Neuronal stem cell (in vitro differentiated cells): ENCODE results near the gene FLT1.

Experiments
- DNase-seq: peaks from one replicate; pipeline ENCODE4 v3.0.0-alpha.2; 2013; ENCODE audit warnings: low spot score
- H2AFZ ChIP-seq: one replicate; pipeline ENCODE4 v1.6.1; 2013; ENCODE audit warnings: mild to moderate bottlenecking, low read length, inconsistent platforms
- H2AK5ac ChIP-seq: 2 replicates; pipeline ENCODE4 v1.6.1; 2013; ENCODE audit warnings: low read depth, mild to moderate bottlenecking, inconsistent platforms, low read length, moderate library complexity, mixed read lengths
- H2BK120ac ChIP-seq: 2 replicates; pipeline ENCODE4 v1.6.1; 2013; ENCODE audit warnings: low read depth, mild to moderate bottlenecking, inconsistent platforms, low read length, moderate library complexity, mixed read lengths
- H2BK12ac ChIP-seq: one replicate; pipeline ENCODE4 v1.6.1; 2013; ENCODE audit warnings: low read length, inconsistent platforms
- H2BK15ac ChIP-seq: 2 replicates; pipeline ENCODE4 v1.6.1; 2013; ENCODE audit warnings: mild to moderate bottlenecking, low read length, inconsistent platforms, mixed read lengths
- H2BK5ac ChIP-seq: one replicate; pipeline ENCODE4 v1.6.1; 2013; ENCODE audit warnings: inconsistent platforms, mild to moderate bottlenecking, low read length, moderate library complexity
- H3K14ac ChIP-seq: one replicate; pipeline ENCODE4 v1.6.1; 2013; ENCODE audit warnings: low read length, inconsistent platforms
- H3K18ac ChIP-seq: 2 replicates; pipeline ENCODE4 v1.6.1; 2013; ENCODE audit warnings: low read length, inconsistent platforms
- H3K23ac ChIP-seq: 2 replicates; pipeline ENCODE4 v1.6.1; 2013; ENCODE audit warnings: low read depth, mild to moderate bottlenecking, mixed read lengths, low read length, inconsistent platforms; ENCODE audit not compliant: poor library complexity
- H3K27ac ChIP-seq: replicated peaks from 3 replicates; pipeline ENCODE4 v1.5.1; 2013; ENCODE audit warnings: low read length, inconsistent platforms
- H3K27me3 ChIP-seq, 3 experiments: 2 replicates each; pipeline ENCODE4 v1.6.1; 2013; ENCODE audit warnings: low read length in 3 of 3, mild to moderate bottlenecking in 2 of 3, inconsistent platforms in 1 of 3, low read depth in 1 of 3, mixed read lengths in 1 of 3, moderate library complexity in 1 of 3; ENCODE audit not compliant: control insufficient read depth in 3 of 3, insufficient read depth in 3 of 3
- H3K36me3 ChIP-seq, 2 donors: replicated peaks in 1 of 2; 2 replicates each; pipeline ENCODE4 v1.6.1; 2013; ENCODE audit warnings: low read length in 2 of 2; ENCODE audit not compliant: control insufficient read depth in 2 of 2, insufficient read depth in 2 of 2
- H3K4ac ChIP-seq: 2 replicates; pipeline ENCODE4 v1.6.1; 2013; ENCODE audit warnings: inconsistent platforms, mild to moderate bottlenecking, low read length, moderate library complexity
- H3K4me1 ChIP-seq, 2 donors: 1 replicate in 1 of 2; 2 replicates in 1 of 2; pipeline ENCODE4 v1.6.1; 2013; ENCODE audit warnings: low read length in 2 of 2, low read depth in 1 of 2; ENCODE audit not compliant: control insufficient read depth in 2 of 2, insufficient read depth in 1 of 2
- H3K4me2 ChIP-seq: one replicate; pipeline ENCODE4 v1.6.1; 2013; ENCODE audit warnings: mild to moderate bottlenecking, low read length, inconsistent platforms; ENCODE audit not compliant: insufficient read depth, poor library complexity, severe bottlenecking
- H3K4me3 ChIP-seq, 2 donors: 2 replicates each; pipeline ENCODE4 v1.5.1; 2013; ENCODE audit warnings: low read length in 2 of 2, mild to moderate bottlenecking in 2 of 2, inconsistent platforms in 1 of 2, moderate library complexity in 1 of 2
- H3K79me1 ChIP-seq: one replicate; pipeline ENCODE4 v1.6.1; 2013; ENCODE audit warnings: low read depth, mild to moderate bottlenecking, inconsistent platforms, low read length, moderate library complexity
- H3K9ac ChIP-seq: one replicate; pipeline ENCODE4 v1.6.1; 2013; ENCODE audit warnings: mild to moderate bottlenecking, low read depth, low read length, inconsistent platforms; ENCODE audit not compliant: poor library complexity
- H3K9me3 ChIP-seq, 2 donors: replicated peaks in 1 of 2; 2 replicates each; pipeline versions ENCODE3 to v1.6.1; 2013; ENCODE audit warnings: low read length in 2 of 2, mild to moderate bottlenecking in 2 of 2, inconsistent platforms in 1 of 2, low read depth in 1 of 2, mixed read lengths in 1 of 2, moderate library complexity in 1 of 2; ENCODE audit not compliant: control insufficient read depth in 2 of 2, insufficient read depth in 1 of 2
- H4K8ac ChIP-seq: one replicate; pipeline ENCODE4 v1.6.1; 2013; ENCODE audit warnings: low read depth, mild to moderate bottlenecking, inconsistent platforms, low read length, moderate library complexity
- H4K91ac ChIP-seq: one replicate; pipeline ENCODE4 v1.6.1; 2013; ENCODE audit warnings: low read length, low read depth, mild to moderate bottlenecking, inconsistent platforms; ENCODE audit not compliant: poor library complexity
- WGBS, 2 donors: extraction: QIAGEN DNeasy Blood & Tissue Kit; methylation state at CpG; one replicate each; pipeline ENCODE4 v1.1.7; 2013; ENCODE audit warnings: missing lambda C conversion rate in 2 of 2, mixed read lengths in 1 of 2; ENCODE audit not compliant: insufficient read length in 2 of 2, insufficient replicate concordance in 1 of 2; ENCODE audit errors: extremely low coverage in 2 of 2; 5-methylcytosine and 5-hydroxymethylcytosine counted together

FLT1 gene

DNA sequence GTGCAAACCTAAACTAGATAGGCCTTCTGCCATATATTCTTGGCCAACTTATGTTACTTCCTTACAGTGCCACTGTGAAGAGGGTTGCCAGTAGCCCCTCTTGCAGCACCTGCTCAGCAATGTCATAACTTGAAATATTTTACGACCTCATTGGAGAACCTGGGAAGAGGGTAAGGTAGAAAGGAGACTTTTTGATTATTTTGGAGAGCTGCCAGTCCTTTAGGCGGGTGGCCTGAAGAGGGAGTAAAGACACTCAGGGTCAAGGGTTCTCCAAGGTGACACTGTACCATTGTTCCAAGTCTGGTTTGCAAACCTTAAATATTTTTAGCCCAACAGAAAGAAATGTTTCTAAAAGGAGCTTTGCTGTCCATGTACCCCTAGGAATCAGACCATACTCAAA, 118.3 kb downstream of the FLT1 start:
- no peak overlapping the region for H2BK5ac ChIP-seq
- H3K9me3 ChIP-seq: no peaks in the 10 kb centered on the region
- H3K4me3 ChIP-seq: no peak overlapping the region
- H4K91ac ChIP-seq: no peak overlapping the region
- H3K18ac ChIP-seq: no peak overlapping the region
- WGBS, 2 donors: no CpG with 5 or more reads among the region's 2 CpGs
- H3K4ac ChIP-seq: no peak overlapping the region
- no peak overlapping the region for H2BK120ac ChIP-seq
- H3K14ac ChIP-seq: no peak overlapping the region
- no peaks in the 10 kb centered on the region for H3K4me1 ChIP-seq
- no peak for DNase-seq
- no peak overlapping the region for H2BK15ac ChIP-seq
- no peak overlapping the region for H2BK12ac ChIP-seq
- peaks cover 0 to 8% (median 0%) of the 10 kb centered on the region in 3 experiments for H3K27me3 ChIP-seq
- H3K79me1 ChIP-seq: no peaks in the 10 kb centered on the region
- no peak overlapping the region for H2AFZ ChIP-seq
- H3K4me2 ChIP-seq: no peak overlapping the region
- H3K27ac ChIP-seq: no peak overlapping the region
- H3K9ac ChIP-seq: no peak overlapping the region
- H3K36me3 ChIP-seq: no peaks in the 10 kb centered on the region
- H3K23ac ChIP-seq: no peak overlapping the region
- no peak overlapping the region for H2AK5ac ChIP-seq
- no peak overlapping the region for H4K8ac ChIP-seq

DNA sequence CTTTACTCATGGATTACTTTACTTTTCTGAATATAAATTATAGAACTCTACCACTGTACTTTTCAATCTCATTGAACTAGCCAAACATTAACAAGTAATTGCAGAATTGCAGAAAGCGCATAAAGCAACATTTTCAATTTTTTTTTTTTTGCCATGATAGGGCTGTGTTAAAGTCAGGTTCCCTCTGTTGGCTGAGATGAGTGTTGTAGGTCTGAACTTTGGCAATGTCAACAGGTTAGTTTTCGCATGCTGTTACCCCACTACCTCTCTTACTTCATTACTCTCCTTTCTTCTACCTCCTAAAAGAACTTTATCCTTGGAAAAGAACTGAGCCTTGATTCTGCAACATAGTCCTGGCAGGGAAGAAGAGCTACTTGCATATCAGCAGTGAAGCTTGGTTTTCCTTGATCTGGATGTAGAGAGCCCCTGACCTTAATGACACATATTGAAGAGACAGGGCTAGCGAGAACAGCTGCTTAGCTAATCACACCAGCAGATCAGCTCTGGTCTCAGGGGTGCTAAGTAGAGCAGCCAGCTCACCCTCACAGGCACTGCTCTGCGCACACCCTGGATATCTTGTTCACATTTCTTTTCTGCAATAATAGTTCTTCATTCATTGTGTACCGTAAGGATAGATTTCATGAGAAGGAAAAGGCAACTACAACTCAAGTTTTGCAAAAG, 119.5 kb downstream of the FLT1 start:
- H3K4ac ChIP-seq: no peak overlapping the region
- no peaks in the 10 kb centered on the region for H3K79me1 ChIP-seq
- H3K4me3 ChIP-seq: no peak overlapping the region
- no peak overlapping the region for H2BK120ac ChIP-seq
- no peak overlapping the region for H3K27ac ChIP-seq
- H3K9me3 ChIP-seq: no peaks in the 10 kb centered on the region
- no peak overlapping the region for H2AK5ac ChIP-seq
- DNase-seq: no peak
- no peak overlapping the region for H3K14ac ChIP-seq
- H3K4me1 ChIP-seq: no peaks in the 10 kb centered on the region
- H3K18ac ChIP-seq: no peak overlapping the region
- H4K8ac ChIP-seq: no peak overlapping the region
- no peaks in the 10 kb centered on the region for H3K36me3 ChIP-seq
- H3K9ac ChIP-seq: no peak overlapping the region
- no peak overlapping the region for H4K91ac ChIP-seq
- WGBS, 2 donors: no CpG with 5 or more reads among the region's 5 CpGs
- H3K27me3 ChIP-seq: peaks cover 0 to 8% (median 0%) of the 10 kb centered on the region in 3 experiments
- no peak overlapping the region for H2BK12ac ChIP-seq
- no peak overlapping the region for H2BK5ac ChIP-seq
- H3K23ac ChIP-seq: no peak overlapping the region
- H2AFZ ChIP-seq: no peak overlapping the region
- H2BK15ac ChIP-seq: no peak overlapping the region
- H3K4me2 ChIP-seq: no peak overlapping the region

DNA sequence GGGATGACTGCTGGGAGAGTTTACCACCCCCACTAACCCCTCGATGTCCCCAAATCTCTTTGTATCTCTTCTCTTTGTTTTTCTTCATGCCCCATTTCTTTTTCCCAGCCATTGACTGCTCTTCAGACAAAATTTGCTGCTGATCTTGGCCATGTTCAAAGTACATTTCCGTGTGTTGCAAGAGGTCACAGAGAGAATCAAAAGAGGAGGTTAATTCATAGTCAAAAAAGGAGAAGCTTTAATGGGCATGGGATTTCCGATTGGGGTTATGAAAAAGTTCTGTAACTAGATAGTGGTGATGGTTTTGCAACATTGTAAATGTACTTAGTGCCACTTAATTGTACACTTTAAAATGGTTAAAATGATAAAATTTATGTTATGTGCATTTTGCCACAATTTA, 121.1 kb downstream of the FLT1 start:
- H3K79me1 ChIP-seq: no peaks in the 10 kb centered on the region
- no peak overlapping the region for H4K91ac ChIP-seq
- no peak overlapping the region for H2BK120ac ChIP-seq
- no peaks in the 10 kb centered on the region for H3K36me3 ChIP-seq
- no peaks in the 10 kb centered on the region for H3K4me1 ChIP-seq
- H4K8ac ChIP-seq: no peak overlapping the region
- H3K27me3 ChIP-seq: peaks cover 0 to 8% (median 0%) of the 10 kb centered on the region in 3 experiments
- no peak overlapping the region for H3K14ac ChIP-seq
- H3K23ac ChIP-seq: no peak overlapping the region
- H3K27ac ChIP-seq: no peak overlapping the region
- no peak overlapping the region for H3K18ac ChIP-seq
- H3K9me3 ChIP-seq: no peaks in the 10 kb centered on the region
- H2BK5ac ChIP-seq: no peak overlapping the region
- no peak overlapping the region for H3K4me2 ChIP-seq
- no peak overlapping the region for H3K9ac ChIP-seq
- no peak overlapping the region for H2BK15ac ChIP-seq
- H2AK5ac ChIP-seq: no peak overlapping the region
- no peak for DNase-seq
- H3K4ac ChIP-seq: no peak overlapping the region
- H2AFZ ChIP-seq: no peak overlapping the region
- H3K4me3 ChIP-seq: no peak overlapping the region
- no peak overlapping the region for H2BK12ac ChIP-seq
- no CpG with 5 or more reads among the region's 3 CpGs for WGBS, 2 donors

DNA sequence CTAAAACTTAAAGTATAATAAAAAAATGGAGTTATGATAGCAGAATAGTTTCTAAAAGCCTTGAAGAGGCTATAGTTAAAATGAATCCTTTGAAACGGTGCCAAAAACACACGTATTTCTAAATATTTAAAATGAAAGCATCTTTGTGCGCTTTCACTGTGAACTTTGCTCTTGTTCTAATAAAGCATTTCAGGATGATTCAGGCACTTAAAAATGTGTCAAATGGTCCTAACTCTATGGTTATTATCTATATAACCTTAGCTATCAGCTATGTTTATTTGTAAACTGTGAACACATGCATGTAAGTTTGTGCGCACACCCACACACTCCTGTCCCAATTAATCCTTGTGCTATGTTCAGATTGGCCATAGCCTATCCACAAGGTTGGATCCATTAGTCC, 124.5 kb downstream of the FLT1 start:
- no peak overlapping the region for H4K91ac ChIP-seq
- no peak overlapping the region for H3K4me3 ChIP-seq
- H2BK120ac ChIP-seq: no peak overlapping the region
- no peak for DNase-seq
- H4K8ac ChIP-seq: no peak overlapping the region
- H3K27me3 ChIP-seq: peaks cover 0 to 1% (median 0%) of the 10 kb centered on the region in 3 experiments
- H3K79me1 ChIP-seq: no peaks in the 10 kb centered on the region
- H3K9ac ChIP-seq: no peak overlapping the region
- no peak overlapping the region for H2BK15ac ChIP-seq
- no peak overlapping the region for H3K4me2 ChIP-seq
- WGBS, 2 donors: no CpG with 5 or more reads among the region's 4 CpGs
- no peak overlapping the region for H2BK5ac ChIP-seq
- H2AFZ ChIP-seq: no peak overlapping the region
- H3K36me3 ChIP-seq: no peaks in the 10 kb centered on the region
- no peak overlapping the region for H2AK5ac ChIP-seq
- H3K14ac ChIP-seq: no peak overlapping the region
- no peak overlapping the region for H2BK12ac ChIP-seq
- no peak overlapping the region for H3K27ac ChIP-seq
- H3K18ac ChIP-seq: no peak overlapping the region
- no peaks in the 10 kb centered on the region for H3K4me1 ChIP-seq
- no peak overlapping the region for H3K23ac ChIP-seq
- H3K4ac ChIP-seq: no peak overlapping the region
- H3K9me3 ChIP-seq: no peaks in the 10 kb centered on the region
